Ureter (tissue), 1 donor: ENCODE measurements around the gene MMP26. TPM values are rescaled to one million over a fixed set of nuclear protein-coding genes. Genes with fewer than 3 reads are reported as not detected.
"Not testable (repeated sequence)": the region's sequence is repeated elsewhere in the genome, so short reads cannot be mapped to it uniquely, and the experiment has no call there.

Experiments used
- DNase-seq: peaks from one replicate; pipeline ENCODE4 v3.0.0-alpha.2; 2020; ENCODE audit warnings: low spot score
- total RNA-seq: library from RNA; stranded (reverse); gene quantifications from one replicate; pipeline ENCODE4 v1.2.4, GENCODE V29; 2023
- donor health status: DM: yes; HTN: yes; CAD: no.

The MMP26 gene
- total RNA-seq, 1 donor from 2014 or later: not detected

DNA sequence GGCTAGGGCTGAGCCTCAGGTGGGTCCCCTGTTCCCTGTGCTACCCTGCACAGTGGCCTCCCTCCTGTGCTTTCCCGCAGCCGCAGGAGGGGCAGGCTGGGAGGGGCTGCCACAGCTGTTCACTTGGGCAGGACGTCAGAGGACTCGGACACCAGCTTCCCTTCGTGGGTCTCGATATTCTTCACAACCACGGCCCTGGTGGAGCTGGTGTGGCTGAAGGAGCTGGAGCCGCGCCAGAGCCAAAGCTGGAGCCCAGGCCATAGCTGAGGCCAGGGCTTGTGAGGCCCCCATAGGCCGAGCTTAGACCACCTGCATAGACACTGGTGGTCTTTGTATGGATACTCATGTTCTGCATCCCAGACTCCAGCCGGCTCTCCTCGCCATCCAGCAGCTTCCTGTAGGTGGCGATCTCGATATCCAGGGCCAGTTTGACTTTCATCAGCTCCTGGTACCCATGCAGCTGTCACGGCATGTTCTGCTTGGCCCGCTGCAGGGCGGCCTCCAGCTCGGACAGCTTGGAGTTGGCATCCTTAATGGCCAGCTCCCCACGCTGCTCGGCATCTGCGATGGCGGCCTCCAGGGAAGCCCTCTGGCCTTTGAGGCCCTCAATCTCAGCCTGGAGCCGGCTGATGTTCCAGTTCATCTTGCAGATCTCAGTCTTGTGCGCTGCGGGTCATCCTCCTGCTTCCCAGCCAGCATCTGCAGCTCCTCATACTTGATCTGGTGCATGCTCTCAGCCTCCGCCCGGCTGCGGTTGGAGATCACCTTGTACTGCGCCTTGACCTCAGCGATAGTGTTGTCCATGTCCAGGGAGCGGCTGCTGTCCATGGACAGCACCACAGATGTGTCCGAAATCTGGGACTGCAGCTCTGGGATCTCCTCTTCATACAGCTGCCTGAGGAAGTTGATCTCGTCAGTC, 18.3 kb downstream of the MMP26 start:
- DNase-seq: not testable (repeated sequence)

DNA sequence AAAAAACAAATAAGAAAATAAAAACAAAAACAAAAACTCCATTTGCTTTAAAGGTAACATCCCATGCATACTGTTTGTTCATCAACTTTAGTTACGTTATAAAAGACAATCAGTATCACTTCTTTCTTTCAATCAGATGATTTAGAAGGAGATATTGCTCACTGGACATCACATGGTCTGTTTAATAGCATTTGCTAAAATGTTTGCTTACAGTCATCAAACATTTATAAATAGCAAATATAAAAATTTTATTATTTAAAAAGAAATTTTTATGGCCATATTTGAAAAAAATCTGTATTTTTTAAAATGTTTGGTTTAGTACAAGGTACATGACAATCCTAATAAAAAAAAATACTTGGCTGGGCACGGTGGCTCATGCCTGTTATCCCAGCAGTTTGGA, 22.6 kb downstream of the MMP26 start:
- DNase-seq: no peak

DNA sequence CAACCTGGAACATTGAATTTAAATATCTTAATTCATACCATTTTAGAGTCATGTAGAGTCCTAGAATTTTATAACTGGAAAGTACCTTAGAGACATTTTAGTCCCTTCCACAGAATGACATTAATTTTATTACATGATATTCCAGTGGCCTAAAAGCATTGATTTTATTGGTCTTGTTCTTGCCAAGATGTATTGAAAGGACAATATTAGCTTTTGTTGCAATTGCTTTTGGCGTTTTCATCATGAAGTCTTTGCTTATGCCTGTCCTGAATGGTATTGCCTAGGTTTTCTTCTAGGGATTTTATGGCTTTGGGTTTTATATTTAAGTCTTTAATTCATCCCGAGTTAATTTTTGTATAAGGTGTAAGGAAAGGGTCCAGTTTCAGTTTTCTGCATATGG, 36.2 kb downstream of the MMP26 start:
- no peak for DNase-seq

DNA sequence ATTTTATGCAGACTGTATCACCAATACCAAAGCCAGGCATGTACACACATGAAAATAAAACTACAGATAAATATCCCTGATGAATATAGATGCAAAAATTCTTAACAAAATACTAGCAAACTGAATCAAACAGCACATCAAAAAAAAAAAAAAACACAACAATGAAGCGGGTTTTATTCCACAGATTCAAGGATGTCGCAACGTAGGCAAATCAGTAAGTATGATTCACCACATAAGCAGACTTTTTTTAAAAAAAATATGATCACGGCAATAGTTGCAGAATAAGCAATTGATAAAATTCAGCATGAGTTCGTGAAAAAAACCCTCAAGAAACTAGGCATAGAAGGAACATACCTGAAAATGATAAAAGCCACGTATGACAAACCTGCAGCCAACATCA, 43.9 kb downstream of the MMP26 start:
- DNase-seq: no peak

DNA sequence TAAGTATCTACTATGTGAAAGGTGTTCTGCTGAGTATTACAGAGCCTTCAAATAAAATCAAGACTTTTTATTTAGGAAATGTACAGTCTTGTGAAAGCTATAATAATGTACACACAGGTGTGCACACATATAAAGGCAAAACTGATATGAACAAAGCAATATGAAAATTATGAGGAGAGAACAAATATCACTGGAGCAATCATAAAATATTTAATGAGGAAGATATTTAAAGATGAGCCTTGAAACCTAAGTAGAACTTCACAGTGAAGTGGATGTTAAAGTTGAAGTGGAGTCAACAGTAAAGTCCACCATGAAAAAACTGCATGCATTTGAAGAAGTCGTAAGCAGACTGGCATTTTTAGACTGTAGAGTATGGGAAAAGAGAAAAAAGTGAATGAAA, 46.6 kb downstream of the MMP26 start:
- DNase-seq: no peak

Other genes with a start within 250 kb of the MMP26 start
- not detected for gene OR52K1, start 222.1 kb upstream of the MMP26 start, total RNA-seq
- gene OR52M1, start 159.6 kb upstream of the MMP26 start, total RNA-seq: not detected
- not detected for gene OR52I2, start 123.0 kb upstream of the MMP26 start, total RNA-seq
- gene OR52I1, start 110.7 kb upstream of the MMP26 start, total RNA-seq: not detected
- 28.9 TPM for gene TRIM68, start 96.6 kb upstream of the MMP26 start, total RNA-seq
- not detected for gene OR51D1, start 67.3 kb upstream of the MMP26 start, total RNA-seq
- 0.86 TPM for gene OR51E1, start 60.8 kb upstream of the MMP26 start, total RNA-seq
- 7.4 TPM for gene OR51E2, start 6.9 kb upstream of the MMP26 start, total RNA-seq
- not detected for gene OR51F1, start 65.2 kb downstream of the MMP26 start, total RNA-seq
- not detected for gene OR52R1, start 99.6 kb downstream of the MMP26 start, total RNA-seq
- gene OR51F2, start 116.5 kb downstream of the MMP26 start, total RNA-seq: not detected
- gene OR51S1, start 144.4 kb downstream of the MMP26 start, total RNA-seq: not detected
- not detected for gene OR51T1, start 177.1 kb downstream of the MMP26 start, total RNA-seq
- not detected for gene OR51A7, start 199.0 kb downstream of the MMP26 start, total RNA-seq
- not detected for gene OR51G2, start 214.6 kb downstream of the MMP26 start, total RNA-seq
- not detected for gene OR51G1, start 219.6 kb downstream of the MMP26 start, total RNA-seq
- not detected for gene OR51A4, start 242.8 kb downstream of the MMP26 start, total RNA-seq